Activated T-helper 2 cell treated with anti-CD3 and anti-CD28 coated beads, Interferon-gamma antibody, Interleukin-2, Interleukin-4, amounts not matched to agents 10 μg/mL and 5 μg/mL and 100 μg/mL, durations not matched to agents 14 hours and 24 hours and 36 hours (primary cell): ENCODE data around the gene SAA1. TPM values are rescaled to one million over a fixed set of nuclear protein-coding genes. Genes with fewer than 3 reads are reported as not detected.

ENCODE experiments used
- DNase-seq: peaks from one replicate; pipeline ENCODE4 v3.0.0; 2021; ENCODE audit warnings: low spot score
- H3K27ac Mint-ChIP-seq: one replicate; pipeline ENCODE4 v1.8.0; 2021; ENCODE audit warnings: mixed read lengths
- H3K27me3 Mint-ChIP-seq: one replicate; pipeline ENCODE4 v1.8.0; 2021; ENCODE audit warnings: low read depth, mixed read lengths
- H3K36me3 Mint-ChIP-seq: one replicate; pipeline ENCODE4 v1.8.0; 2021; ENCODE audit warnings: low read depth, mixed read lengths
- H3K4me1 Mint-ChIP-seq: one replicate; pipeline ENCODE4 v1.8.0; 2021; ENCODE audit warnings: low read depth, mixed read lengths
- H3K4me3 Mint-ChIP-seq: one replicate; pipeline ENCODE4 v1.8.0; 2021; ENCODE audit warnings: low read depth, mild to moderate bottlenecking, moderate library complexity, mixed read lengths
- H3K9me3 Mint-ChIP-seq: one replicate; pipeline ENCODE4 v1.8.0; 2021; ENCODE audit warnings: mixed read lengths
- intact Hi-C: fragments of 100-400 bp; cut with micrococcal nuclease; formaldehyde crosslinking; loops from one replicate; pipeline ENCODE4 v1.15.1; 2023
- total RNA-seq: library from RNA; stranded (reverse); gene quantifications from 2 replicates; pipeline ENCODE4 v1.2.3, GENCODE V29; 2022

The SAA1 gene
- not detected in 2 replicates for total RNA-seq

DNA sequence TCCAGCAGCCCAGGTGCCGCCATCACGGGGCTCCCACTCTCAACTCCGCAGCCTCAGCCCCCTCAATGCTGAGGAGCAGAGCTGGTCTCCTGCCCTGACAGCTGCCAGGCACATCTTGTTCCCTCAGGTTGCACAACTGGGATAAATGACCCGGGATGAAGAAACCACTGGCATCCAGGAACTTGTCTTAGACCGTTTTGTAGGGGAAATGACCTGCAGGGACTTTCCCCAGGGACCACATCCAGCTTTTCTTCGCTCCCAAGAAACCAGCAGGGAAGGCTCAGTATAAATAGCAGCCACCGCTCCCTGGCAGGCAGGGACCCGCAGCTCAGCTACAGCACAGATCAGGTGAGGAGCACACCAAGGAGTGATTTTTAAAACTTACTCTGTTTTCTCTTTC is at the start of gene SAA1:
SAA1 (plus strand) TSS at position 316 of the 400 bp plus-strand sequence. CDS start 624 bp downstream, outside the sequence.
- DNase-seq, result no peak
- peaks cover 11% of the 10 kb centered on the region for H3K4me1 Mint-ChIP-seq

GRCh38 chr11:18221274-18221876 is 44.7 kb upstream of the SAA1 start:
- DNase-seq, result no peak
- H3K27ac Mint-ChIP-seq, result no peak overlapping the region
- H3K36me3 Mint-ChIP-seq, result no peaks in the 10 kb centered on the region
- H3K9me3 Mint-ChIP-seq, result no peaks in the 10 kb centered on the region
- no peak overlapping the region for H3K4me3 Mint-ChIP-seq
- peaks cover 31% of the 10 kb centered on the region for H3K27me3 Mint-ChIP-seq
- intact Hi-C loops, result no loop called here
- no peaks in the 10 kb centered on the region for H3K4me1 Mint-ChIP-seq

More for the DNA sequence above, at the start of gene SAA1:
- Mint-ChIP-seq H3K9me3 (no peaks in the 10 kb centered on the region), H3K36me3 (no peaks in the 10 kb centered on the region), H3K27me3 (peaks cover 2% of the 10 kb centered on the region), H3K4me3 (no peak within 1 kb of the TSS), H3K27ac (no peak within 1 kb of the TSS)
- intact Hi-C loops, result no loop called here

DNA sequence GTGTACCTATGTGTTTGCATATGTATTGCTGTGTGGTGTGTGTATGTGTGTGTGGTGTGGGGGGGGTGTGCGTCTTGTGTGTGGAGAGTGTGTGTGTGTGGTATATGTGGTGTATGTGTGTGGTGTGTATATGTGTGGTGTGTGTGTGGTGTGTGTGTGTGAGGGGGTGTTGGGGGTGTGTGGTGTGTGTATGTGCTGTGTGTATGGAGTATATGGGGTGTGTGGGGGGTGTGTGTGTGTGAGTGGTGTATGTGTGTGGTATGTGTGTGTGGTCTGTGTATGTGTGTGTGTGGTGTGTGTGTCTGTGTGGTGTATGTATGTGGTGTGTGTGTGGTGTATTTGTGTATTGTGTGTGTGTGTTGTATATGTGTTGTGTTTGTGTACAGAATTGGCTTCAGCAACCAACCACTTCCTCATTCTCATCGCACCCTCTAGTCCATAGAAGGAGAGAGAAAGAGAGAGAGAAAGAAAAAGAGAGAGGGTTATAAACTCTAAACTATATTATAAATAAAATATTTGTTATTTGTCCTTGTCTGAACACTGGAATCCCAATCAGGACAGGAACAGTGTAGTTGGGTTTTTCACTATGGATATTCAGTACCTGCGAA is 43.1 kb upstream of the SAA1 start:
- Mint-ChIP-seq H3K4me1 (no peaks in the 10 kb centered on the region), H3K36me3 (no peaks in the 10 kb centered on the region), H3K9me3 (no peaks in the 10 kb centered on the region), H3K4me3 (no peak overlapping the region), H3K27me3 (peaks cover 23% of the 10 kb centered on the region), H3K27ac (no peak overlapping the region)
- DNase-seq, result no peak
- intact Hi-C loops, result no loop called here

DNA sequence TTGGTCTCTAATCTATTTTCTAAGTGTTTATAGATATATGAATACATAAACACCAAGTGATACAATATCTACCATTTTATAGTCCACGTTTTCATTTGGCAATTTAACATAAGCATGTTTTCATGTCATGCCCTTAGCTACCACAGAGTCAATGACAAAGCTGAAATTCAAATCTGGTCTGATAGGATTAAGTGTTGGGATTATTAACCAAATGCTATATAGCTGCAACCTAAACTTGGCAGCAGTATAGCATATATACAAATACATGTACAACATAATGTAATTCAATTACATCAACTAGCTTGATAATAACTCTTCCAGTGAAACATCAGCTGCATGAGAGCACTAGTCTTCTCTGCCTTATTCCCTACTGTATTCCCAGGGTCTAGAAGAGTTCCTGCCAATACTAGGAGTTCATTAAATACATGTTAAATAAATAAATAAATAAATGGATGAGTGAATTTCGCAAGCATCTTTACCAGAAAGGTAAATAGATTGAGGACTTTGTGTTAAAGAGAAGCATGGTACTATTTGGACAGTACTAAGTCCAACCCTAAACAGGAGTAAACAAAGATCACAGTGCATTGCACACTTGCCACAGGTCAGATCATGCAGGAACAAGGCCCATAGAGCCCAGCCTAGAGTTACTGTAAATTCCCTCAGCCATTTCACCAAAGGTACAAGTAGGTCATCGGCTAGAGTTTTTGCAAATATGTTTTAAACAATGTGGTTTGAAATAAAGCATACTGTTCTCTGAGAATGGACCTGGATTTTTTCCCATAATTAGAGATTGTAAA is 42.3 kb upstream of the SAA1 start:
- Mint-ChIP-seq H3K36me3 (no peaks in the 10 kb centered on the region), H3K27me3 (peaks cover 15% of the 10 kb centered on the region), H3K9me3 (no peaks in the 10 kb centered on the region), H3K27ac (no peak overlapping the region), H3K4me1 (no peaks in the 10 kb centered on the region), H3K4me3 (no peak overlapping the region)
- DNase-seq, result no peak
- intact Hi-C loops, result no loop called here

- H3K27me3 Mint-ChIP-seq, result peaks cover 6% of the 10 kb centered on the region
- no peak overlapping the region for H3K4me3 Mint-ChIP-seq
- intact Hi-C loops, result no loop called here
- H3K27ac Mint-ChIP-seq, result no peak overlapping the region
- H3K9me3 Mint-ChIP-seq, result no peaks in the 10 kb centered on the region
- DNase-seq, result no peak
- no peaks in the 10 kb centered on the region for H3K4me1 Mint-ChIP-seq
- H3K36me3 Mint-ChIP-seq, result no peaks in the 10 kb centered on the region
Observed at GRCh38 chr11:18225913-18226312, 40.2 kb upstream of the SAA1 start.

GRCh38 chr11:18229501-18229900 is 36.6 kb upstream of the SAA1 start:
- Mint-ChIP-seq H3K4me1 (no peaks in the 10 kb centered on the region), H3K27me3 (peaks cover 16% of the 10 kb centered on the region), H3K36me3 (no peaks in the 10 kb centered on the region), H3K9me3 (no peaks in the 10 kb centered on the region), H3K4me3 (no peak overlapping the region), H3K27ac (no peak overlapping the region)
- intact Hi-C loops, result no loop called here
- DNase-seq, result no peak

- intact Hi-C loops, result no loop called here
- peaks cover 24% of the 10 kb centered on the region for H3K27me3 Mint-ChIP-seq
- H3K27ac Mint-ChIP-seq, result no peak overlapping the region
- no peaks in the 10 kb centered on the region for H3K9me3 Mint-ChIP-seq
- H3K4me3 Mint-ChIP-seq, result no peak overlapping the region
- no peak for DNase-seq
- H3K4me1 Mint-ChIP-seq, result peaks cover 1% of the 10 kb centered on the region
- no peaks in the 10 kb centered on the region for H3K36me3 Mint-ChIP-seq
Observed at GRCh38 chr11:18230859-18231258, 35.2 kb upstream of the SAA1 start.

GRCh38 chr11:18233912-18234311 is 32.2 kb upstream of the SAA1 start:
- intact Hi-C loops, result no loop called here
- DNase-seq, result no peak
- Mint-ChIP-seq H3K4me3 (no peak overlapping the region), H3K36me3 (no peaks in the 10 kb centered on the region), H3K4me1 (peaks cover 1% of the 10 kb centered on the region), H3K9me3 (no peaks in the 10 kb centered on the region), H3K27ac (no peak overlapping the region), H3K27me3 (peaks cover 42% of the 10 kb centered on the region)

- H3K4me3 Mint-ChIP-seq, result no peak overlapping the region
- peaks cover 54% of the 10 kb centered on the region for H3K27me3 Mint-ChIP-seq
- H3K9me3 Mint-ChIP-seq, result no peaks in the 10 kb centered on the region
- no peaks in the 10 kb centered on the region for H3K36me3 Mint-ChIP-seq
- no peak overlapping the region for H3K27ac Mint-ChIP-seq
- intact Hi-C loops, result no loop called here
- H3K4me1 Mint-ChIP-seq, result peaks cover 1% of the 10 kb centered on the region
- no peak for DNase-seq
Observed at GRCh38 chr11:18235394-18236334, 30.4 kb upstream of the SAA1 start.

DNA sequence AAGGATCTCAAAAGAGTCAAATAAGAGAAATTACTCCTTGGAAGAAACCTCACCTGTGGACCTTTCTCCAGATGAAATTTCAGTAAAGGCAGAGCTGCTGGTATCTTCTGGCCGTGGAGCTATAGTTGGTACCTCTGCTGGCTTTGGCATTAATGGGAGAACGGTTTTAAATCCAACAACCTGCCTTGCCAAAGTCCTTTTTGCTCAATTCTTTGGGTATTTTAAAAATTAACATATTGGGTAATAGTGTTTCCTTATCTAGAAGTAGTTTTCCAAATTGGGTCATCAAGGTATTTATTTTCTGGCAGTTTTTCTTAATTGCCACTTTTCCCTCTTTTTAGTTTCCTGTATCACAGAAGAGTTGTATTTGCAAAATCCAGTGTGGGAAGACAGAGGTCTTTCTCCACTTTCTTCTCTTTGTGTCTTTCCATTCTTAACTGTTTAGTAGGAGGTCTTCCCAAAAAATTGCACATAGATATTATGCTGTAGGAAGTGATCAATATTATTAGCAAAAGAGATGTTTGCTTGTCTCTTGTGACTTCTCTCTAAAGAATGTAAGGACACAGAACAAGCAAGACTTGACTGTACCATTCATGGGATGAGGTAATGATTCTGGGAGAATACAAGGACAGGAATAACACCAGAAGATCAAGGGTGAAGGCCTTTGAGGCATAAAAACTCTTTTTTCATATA is 29.3 kb upstream of the SAA1 start, which contains the start of gene SAA4:
SAA4 (minus strand) TSS at position 139 of the 693 bp plus-strand sequence. CDS start 876 bp downstream, outside the sequence.
- Mint-ChIP-seq H3K4me1 (peaks cover 1% of the 10 kb centered on the region), H3K27ac (no peak within 1 kb of the TSS), H3K27me3 (peaks cover 63% of the 10 kb centered on the region), H3K4me3 (no peak within 1 kb of the TSS), H3K9me3 (no peaks in the 10 kb centered on the region), H3K36me3 (no peaks in the 10 kb centered on the region)
- intact Hi-C loops, result no loop called here
- no peak for DNase-seq

GRCh38 chr11:18239655-18240054 is 26.4 kb upstream of the SAA1 start:
- intact Hi-C loops, result loop anchor here (5.0 to 10.0 kb wide), 3 partner anchors 158 to 495 kb away; partner anchors contain the start of gene TSG101
- Mint-ChIP-seq H3K4me1 (peaks cover 10% of the 10 kb centered on the region), H3K9me3 (no peaks in the 10 kb centered on the region), H3K27ac (no peak overlapping the region), H3K27me3 (peaks cover 61% of the 10 kb centered on the region), H3K36me3 (no peaks in the 10 kb centered on the region), H3K4me3 (no peak overlapping the region)
- no peak for DNase-seq
